GM20431 (cell line): Measurements from ENCODE around the gene PCDHGB2.
"Not testable (repeated sequence)": the region's sequence is repeated elsewhere in the genome, so short reads cannot be mapped to it uniquely, and the experiment has no call there.

Experiments
- in situ Hi-C: fragments of 300-500 bp; cut with MseI, MboI; formaldehyde crosslinking; loops from one replicate; pipeline ENCODE4 v1.15.0; 2020; ENCODE audit warnings: low sequenced_read_pairs; ENCODE audit not compliant: unreplicated experiment

PCDHGB2 gene

DNA sequence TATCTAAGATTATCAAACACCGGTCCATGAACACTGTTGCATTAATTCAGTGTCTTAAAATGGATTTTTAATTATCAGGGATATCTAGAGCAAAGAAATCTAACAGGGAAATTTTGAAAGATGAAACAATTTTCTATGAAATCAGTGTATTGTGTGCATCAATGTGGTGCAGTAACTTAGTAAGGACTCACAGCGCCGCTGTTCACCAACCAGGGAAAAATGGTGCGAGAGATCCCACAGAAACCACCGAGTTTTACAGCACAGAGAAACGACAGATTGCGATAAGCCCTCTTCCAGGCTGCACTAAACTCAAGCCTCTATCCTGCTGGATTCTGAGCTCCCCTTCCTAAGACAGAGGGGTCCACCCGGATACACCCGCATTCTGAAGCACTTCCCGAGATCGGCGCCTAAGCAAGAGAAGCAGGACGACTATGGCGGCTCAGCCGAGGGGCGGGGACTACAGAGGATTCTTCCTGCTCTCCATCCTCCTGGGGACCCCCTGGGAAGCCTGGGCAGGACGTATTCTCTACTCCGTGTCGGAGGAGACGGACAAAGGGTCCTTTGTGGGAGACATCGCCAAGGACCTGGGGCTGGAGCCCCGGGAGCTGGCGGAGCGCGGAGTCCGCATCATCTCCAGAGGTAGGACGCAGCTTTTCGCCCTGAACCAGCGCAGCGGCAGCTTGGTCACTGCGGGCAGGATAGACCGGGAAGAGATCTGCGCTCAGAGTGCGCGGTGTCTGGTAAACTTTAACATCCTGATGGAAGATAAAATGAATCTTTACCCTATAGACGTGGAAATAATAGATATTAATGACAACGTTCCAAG, 22.9 kb downstream of the PCDHGB2 start, which contains the start of gene PCDHGA7:
Gene PCDHGA7 (plus strand): TSS at position 274 of the 826 bp plus-strand sequence. CDS start 158 bp downstream, at position 432.
- in situ Hi-C loops = no loop called here

DNA sequence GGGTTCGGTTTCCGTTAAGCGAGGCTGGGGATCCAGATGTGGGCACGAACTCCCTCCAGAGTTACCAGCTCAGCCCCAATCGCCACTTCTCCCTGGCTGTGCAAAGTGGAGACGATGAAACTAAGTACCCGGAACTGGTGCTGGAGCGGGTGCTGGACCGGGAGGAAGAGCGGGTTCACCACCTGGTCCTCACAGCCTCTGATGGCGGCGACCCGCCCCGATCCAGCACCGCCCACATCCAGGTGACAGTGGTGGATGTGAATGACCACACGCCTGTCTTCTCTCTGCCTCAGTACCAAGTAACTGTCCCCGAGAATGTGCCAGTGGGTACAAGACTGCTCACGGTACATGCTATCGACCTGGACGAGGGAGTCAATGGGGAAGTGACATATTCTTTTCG, 23.6 kb downstream of the PCDHGB2 start:
- in situ Hi-C loops = no loop called here

DNA sequence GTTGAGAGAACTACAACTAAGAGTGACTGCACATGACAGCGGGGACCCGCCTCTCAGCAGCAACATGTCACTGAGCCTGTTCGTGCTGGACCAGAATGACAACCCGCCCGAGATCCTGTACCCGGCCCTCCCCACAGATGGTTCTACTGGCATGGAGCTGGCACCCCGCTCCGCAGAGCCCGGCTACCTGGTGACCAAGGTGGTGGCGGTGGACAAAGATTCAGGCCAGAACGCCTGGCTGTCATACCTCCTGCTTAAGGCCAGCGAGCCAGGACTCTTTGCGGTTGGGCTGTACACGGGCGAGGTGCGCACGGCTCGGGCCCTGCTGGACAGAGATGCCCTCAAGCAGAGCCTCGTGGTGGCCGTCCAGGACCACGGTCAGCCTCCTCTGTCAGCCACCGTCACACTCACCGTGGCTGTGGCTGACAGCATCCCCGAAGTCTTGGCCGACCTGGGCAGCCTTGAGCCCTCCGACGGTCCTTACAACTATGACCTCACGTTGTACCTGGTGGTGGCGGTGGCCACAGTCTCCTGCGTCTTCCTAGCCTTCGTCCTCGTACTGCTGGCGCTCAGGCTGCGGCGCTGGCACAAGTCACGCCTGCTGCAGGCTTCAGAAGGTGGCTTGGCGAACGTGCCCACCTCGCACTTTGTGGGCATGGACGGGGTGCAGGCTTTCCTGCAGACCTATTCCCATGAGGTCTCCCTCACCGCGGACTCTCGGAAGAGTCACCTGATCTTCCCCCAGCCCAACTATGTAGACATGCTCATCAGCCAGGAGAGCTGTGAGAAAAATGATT, 24.9 kb downstream of the PCDHGB2 start:
- in situ Hi-C loops = no loop called here

DNA sequence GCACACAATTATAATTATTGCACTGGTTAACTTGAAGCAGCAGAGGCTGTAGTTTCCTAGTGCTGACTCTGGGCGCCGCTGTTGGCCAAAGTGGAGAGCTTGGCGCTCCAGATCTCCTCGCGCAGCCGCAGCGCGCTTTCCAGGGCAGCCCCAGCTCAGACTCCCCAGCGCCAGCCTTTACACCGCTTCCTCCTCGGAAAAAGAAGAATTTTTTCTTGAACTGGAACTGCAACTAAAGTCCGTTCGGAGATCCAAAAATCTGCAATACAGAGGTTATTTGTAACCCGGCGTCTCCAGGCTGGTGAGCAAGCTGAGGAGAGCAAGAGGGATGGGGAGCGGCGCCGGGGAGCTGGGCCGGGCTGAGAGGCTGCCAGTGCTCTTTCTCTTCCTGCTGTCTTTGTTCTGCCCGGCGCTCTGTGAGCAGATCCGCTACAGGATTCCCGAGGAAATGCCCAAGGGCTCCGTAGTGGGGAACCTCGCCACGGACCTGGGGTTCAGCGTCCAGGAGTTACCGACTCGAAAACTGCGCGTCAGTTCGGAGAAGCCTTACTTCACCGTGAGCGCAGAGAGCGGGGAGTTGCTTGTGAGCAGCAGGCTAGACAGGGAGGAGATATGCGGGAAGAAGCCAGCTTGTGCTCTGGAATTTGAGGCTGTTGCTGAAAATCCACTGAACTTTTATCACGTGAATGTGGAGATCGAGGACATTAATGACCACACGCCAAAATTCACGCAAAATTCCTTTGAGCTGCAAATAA, 27.9 kb downstream of the PCDHGB2 start, which contains the start of gene PCDHGB4:
Gene PCDHGB4 (plus strand): TSS at position 142 of the 755 bp plus-strand sequence. CDS start 187 bp downstream, at position 329.
- in situ Hi-C loops = not testable (repeated sequence)

DNA sequence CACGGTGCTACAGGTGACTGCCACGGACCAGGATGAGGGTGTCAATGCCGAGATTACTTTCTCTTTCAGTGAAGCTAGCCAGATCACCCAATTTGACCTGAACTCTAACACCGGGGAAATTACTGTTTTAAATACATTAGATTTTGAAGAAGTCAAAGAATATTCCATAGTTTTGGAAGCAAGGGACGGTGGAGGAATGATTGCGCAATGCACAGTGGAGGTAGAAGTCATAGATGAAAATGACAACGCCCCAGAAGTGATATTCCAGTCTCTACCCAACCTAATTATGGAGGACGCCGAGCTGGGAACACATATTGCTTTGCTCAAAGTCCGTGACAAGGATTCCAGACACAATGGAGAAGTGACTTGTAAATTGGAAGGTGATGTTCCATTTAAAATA, 28.9 kb downstream of the PCDHGB2 start:
- in situ Hi-C loops = no loop called here

DNA sequence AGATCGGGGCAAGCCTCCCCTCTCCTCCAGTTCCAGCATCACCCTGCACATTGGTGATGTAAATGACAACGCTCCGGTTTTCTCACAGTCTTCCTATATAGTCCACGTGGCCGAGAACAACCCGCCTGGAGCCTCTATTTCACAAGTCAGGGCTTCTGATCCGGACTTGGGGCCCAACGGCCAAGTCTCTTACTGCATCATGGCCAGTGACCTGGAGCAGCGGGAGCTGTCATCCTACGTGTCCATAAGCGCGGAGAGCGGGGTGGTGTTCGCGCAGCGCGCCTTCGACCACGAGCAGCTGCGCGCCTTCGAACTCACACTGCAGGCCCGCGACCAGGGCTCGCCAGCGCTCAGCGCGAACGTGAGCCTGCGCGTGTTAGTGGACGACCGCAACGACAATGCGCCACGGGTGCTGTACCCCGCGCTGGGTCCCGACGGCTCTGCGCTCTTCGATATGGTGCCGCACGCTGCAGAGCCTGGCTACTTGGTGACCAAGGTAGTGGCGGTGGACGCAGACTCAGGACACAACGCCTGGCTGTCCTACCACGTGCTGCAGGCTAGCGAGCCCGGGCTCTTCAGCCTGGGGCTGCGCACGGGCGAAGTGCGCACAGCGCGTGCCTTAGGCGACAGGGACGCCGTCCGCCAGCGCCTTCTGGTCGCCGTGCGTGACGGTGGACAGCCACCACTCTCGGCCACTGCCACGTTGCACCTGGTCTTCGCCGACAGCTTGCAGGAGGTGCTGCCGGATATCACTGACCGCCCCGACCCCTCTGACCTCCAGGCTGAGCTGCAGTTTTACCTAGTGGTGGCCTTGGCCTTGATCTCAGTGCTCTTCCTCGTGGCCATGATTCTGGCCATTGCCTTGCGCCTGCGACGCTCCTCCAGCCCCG, 29.6 kb downstream of the PCDHGB2 start:
- in situ Hi-C loops = no loop called here

DNA sequence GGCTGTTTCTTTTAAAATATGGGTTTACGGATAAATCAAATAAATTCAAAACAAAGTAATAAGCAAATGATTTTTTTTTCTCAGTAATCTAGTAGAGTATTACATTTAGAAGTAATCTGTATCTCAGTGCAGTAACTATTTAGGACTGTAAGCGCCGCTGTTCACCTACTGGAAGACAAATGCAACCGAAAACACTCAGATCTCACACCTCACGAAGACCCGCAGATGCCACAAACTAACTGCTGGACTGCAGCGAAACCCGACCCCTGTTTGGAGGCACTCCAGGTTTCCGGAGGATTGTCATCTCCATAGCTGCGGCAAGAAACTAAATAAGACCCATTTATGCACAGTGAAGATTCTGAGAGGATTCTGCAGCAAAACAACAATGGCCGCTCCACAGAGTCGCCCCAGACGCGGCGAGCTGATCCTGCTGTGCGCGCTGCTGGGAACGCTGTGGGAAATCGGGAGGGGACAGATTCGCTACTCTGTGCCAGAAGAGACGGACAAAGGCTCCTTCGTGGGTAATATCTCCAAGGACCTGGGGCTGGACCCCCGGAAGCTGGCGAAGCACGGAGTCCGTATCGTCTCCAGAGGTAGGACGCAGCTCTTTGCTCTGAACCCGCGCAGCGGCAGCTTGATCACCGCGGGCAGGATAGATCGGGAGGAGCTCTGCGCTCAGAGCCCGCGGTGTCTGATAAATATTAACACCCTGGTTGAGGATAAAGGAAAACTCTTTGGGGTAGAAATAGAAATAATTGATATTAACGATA, 32.8 kb downstream of the PCDHGB2 start, which contains the start of gene PCDHGA8:
Gene PCDHGA8 (plus strand): TSS at position 205 of the 770 bp plus-strand sequence. CDS start 181 bp downstream, at position 386.
- in situ Hi-C loops = no loop called here

DNA sequence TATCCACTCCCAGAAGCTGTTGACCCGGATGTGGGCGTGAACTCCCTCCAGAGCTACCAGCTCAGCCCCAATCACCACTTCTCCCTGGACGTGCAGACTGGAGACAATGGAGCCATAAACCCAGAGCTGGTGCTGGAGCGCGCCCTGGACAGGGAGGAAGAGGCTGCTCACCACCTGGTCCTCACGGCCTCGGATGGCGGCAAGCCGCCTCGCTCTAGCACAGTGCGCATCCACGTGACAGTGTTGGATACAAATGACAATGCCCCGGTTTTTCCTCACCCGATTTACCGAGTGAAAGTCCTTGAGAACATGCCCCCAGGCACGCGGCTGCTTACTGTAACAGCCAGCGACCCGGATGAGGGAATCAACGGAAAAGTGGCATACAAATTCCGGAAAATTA, 33.5 kb downstream of the PCDHGB2 start:
- in situ Hi-C loops = no loop called here

DNA sequence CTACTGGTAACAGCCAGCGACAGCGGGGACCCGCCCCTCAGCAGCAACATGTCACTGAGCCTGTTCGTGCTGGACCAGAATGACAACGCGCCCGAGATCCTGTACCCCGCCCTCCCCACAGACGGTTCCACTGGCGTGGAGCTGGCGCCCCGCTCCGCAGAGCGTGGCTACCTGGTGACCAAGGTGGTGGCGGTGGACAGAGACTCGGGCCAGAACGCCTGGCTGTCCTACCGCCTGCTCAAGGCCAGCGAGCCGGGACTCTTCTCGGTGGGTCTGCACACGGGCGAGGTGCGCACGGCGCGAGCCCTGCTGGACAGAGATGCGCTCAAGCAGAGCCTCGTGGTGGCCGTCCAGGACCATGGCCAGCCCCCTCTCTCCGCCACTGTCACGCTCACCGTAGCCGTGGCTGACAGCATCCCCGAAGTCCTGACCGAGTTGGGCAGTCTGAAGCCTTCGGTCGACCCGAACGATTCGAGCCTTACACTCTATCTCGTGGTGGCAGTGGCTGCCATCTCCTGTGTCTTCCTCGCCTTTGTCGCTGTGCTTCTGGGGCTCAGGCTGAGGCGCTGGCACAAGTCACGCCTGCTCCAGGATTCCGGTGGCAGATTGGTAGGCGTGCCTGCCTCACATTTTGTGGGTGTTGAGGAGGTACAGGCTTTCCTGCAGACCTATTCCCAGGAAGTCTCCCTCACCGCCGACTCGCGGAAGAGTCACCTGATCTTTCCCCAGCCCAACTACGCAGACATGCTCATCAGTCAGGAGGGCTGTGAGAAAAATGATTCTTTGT, 34.8 kb downstream of the PCDHGB2 start:
- in situ Hi-C loops = not testable (repeated sequence)

DNA sequence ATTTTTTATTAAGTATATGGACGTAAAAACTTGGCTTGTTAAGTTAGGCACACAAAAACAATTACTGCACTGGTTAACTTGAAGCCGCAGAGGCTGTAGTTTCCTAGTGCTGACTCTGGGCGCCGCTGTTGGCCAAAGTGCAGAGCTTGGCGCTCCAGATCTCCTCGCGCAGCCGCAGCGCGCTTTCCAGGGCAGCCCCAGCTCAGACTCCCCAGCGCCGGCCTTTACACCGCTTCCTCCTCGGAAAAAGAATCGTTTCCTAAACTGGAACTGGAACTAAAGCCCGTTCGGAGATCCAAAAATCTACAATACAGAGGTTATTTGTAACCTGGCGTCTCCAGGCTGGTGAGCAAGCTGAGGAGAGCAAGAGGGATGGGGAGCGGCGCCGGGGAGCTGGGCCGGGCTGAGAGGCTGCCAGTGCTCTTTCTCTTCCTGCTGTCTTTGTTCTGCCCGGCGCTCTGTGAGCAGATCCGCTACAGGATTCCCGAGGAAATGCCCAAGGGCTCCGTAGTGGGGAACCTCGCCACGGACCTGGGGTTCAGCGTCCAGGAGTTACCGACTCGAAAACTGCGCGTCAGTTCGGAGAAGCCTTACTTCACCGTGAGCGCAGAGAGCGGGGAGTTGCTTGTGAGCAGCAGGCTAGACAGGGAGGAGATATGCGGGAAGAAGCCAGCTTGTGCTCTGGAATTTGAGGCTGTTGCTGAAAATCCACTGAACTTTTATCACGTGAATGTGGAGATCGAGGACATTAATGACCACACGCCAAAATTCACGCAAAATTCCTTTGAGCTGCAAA, 38.2 kb downstream of the PCDHGB2 start, which contains the start of gene PCDHGB5:
Gene PCDHGB5 (plus strand): TSS at position 192 of the 796 bp plus-strand sequence. CDS start 181 bp downstream, at position 373.
- in situ Hi-C loops = not testable (repeated sequence)

DNA sequence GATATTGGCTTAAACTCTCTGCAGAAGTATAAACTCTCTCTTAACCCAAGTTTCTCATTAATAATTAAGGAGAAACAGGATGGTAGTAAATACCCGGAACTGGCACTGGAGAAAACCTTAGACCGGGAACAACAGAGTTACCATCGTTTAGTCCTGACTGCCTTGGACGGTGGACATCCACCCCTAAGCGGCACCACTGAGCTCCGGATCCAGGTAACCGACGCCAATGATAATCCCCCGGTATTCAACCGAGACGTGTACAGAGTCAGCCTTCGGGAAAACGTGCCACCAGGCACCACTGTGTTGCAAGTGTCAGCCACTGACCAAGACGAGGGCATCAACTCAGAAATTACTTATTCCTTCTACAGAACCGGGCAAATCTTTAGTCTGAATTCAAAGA, 38.8 kb downstream of the PCDHGB2 start:
- in situ Hi-C loops = no loop called here

DNA sequence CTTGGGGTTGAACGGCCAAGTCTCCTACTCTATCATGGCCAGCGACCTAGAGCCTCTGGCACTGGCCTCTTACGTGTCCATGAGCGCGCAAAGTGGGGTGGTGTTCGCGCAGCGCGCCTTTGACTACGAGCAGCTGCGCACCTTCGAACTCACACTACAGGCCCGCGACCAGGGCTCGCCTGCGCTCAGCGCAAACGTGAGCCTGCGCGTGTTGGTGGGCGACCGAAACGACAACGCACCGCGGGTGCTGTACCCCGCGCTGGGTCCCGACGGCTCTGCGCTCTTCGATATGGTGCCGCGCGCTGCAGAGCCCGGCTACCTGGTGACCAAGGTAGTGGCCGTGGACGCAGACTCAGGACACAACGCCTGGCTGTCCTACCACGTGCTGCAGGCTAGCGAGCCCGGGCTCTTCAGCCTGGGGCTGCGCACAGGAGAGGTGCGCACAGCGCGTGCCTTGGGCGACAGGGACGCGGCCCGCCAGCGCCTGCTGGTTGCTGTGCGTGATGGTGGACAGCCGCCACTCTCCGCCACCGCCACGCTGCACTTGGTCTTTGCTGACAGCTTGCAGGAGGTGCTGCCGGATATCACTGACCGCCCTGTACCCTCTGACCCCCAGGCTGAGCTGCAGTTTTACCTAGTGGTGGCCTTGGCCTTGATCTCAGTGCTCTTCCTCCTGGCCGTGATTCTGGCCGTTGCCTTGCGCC, 39.9 kb downstream of the PCDHGB2 start:
- in situ Hi-C loops = no loop called here

DNA sequence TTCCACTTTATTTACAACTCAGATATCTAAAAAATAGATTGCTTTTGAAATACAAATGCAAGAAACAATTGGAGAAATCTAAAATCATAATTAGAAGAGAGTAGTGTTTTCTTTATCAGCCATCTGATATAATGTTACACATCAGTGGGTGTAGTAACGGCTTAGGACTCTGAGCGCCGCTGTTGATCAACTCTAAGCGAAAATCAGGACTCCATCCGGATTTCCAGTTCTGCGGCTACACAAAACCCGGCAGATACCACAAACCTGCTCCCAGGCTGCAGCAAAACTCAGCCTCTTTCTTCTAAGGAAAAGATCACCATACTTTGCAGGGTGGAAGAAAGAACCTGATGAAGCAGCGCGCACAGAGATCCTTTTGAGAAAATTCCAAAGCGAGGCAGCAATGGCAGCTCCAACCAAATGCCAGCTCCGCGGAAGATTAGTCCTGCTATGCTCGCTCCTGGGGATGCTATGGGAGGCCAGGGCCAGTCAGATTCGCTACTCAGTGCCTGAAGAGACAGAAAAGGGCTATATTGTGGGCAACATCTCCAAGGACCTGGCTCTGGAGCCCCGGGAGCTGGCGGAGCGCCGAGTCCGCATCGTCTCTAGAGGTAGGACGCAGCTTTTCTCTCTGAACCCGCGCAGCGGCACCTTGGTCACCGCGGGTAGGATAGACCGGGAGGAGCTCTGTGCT, 42.9 kb downstream of the PCDHGB2 start, which contains the start of gene PCDHGA9:
Gene PCDHGA9 (plus strand): TSS at position 226 of the 691 bp plus-strand sequence. CDS start 175 bp downstream, at position 401.
- in situ Hi-C loops = no loop called here

DNA sequence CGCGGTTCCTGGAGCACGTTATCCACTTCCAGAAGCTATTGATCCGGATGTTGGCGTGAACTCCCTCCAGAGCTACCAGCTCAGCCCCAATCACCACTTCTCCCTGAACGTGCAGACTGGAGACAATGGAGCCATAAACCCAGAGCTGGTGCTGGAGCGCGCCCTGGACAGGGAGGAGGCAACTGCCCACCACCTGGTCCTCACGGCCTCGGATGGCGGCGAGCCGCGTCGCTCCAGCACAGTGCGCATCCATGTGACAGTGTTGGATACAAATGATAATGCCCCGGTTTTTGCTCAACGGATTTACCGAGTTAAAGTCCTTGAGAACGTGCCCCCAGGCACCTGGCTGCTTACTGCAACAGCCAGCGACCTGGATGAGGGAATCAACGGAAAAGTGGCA, 43.6 kb downstream of the PCDHGB2 start:
- in situ Hi-C loops = no loop called here

DNA sequence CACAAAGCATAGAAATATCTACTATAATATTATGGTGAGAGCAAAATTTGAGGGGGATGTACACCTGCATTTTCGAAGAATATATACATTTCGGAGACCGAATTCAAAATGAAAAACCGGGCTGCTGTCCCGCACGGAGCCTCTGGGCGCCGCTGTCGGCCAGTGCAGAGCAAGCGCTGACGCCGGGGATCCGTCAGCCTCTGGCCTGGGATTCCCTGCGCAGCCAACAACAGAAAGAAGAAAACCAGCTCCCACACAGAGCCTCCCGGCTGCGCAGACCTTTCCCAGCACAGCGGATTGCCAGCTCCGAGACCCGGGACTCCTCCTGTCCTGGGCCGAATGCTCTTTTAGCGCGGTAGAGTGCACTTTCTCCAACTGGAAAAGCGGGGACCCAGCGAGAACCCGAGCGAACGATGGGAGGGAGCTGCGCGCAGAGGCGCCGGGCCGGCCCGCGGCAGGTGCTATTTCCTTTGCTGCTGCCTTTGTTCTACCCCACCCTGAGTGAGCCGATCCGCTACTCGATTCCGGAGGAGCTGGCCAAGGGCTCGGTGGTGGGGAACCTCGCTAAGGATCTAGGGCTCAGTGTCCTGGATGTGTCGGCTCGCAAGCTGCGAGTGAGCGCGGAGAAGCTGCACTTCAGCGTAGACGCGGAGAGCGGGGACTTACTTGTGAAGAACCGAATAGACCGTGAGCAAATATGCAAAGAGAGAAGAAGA, 48.2 kb downstream of the PCDHGB2 start, which contains the start of gene PCDHGB6:
Gene PCDHGB6 (plus strand): TSS at position 232 of the 716 bp plus-strand sequence. CDS start 182 bp downstream, at position 414.
- in situ Hi-C loops = not testable (repeated sequence)
